Uterus (tissue), 2 donors: ENCODE data around the gene ITPA.

Source experiments
- CTCF ChIP-seq, 4 experiments: fragments of 200-600 bp in 2 of 4; fragments of 450-650 bp in 2 of 4; sonication (generic) in 2 of 4; IDR thresholded peaks; one replicate each; pipeline ENCODE4 v1.5.1; 2016 to 2019; ENCODE audit warnings: antibody characterized with exemption in 4 of 4, mild to moderate bottlenecking in 2 of 4, moderate library complexity in 1 of 4
- POLR2A ChIP-seq, 2 donors: fragments of 450-650 bp; IDR thresholded peaks; one replicate each; pipeline ENCODE4 v1.6.1; 2016; ENCODE audit warnings: antibody characterized with exemption in 2 of 2, mild to moderate bottlenecking in 1 of 2, moderate library complexity in 1 of 2

GRCh38 chr20:3233131-3233990, 24.1 kb downstream of the ITPA start:
- TF ChIP-seq POLR2A (IDR thresholded peaks at IDR 0.05) (no peak), CTCF (IDR thresholded peaks at IDR 0.05) (no peak)
